ENCODE data around the gene SLC15A4. TPM values are rescaled to one million over a fixed set of nuclear protein-coding genes. Genes with fewer than 3 reads are reported as not detected.
A peak's percentile ranks its signal among the peaks of the same experiment; 100 is the strongest.

SLC15A4 gene
- 29.1 TPM for total RNA-seq (2021; ENCODE audit: unreplicated experiment)
- 23.2 TPM for polyA plus RNA-seq (2012; ENCODE audit: insufficient read length)
- percentile 85 among the genes with signal in this experiment for Bru-seq, nascent RNA
- BruChase-seq, experiment 1, labeled RNA remaining after a 2-hour chase, result percentile 75 among the genes with signal in this experiment
- BruChase-seq, experiment 2, labeled RNA remaining after a 6-hour chase, result percentile 82 among the genes with signal in this experiment
- long read RNA-seq, transcript SLC15A4-204 (7 exons, 2,402 nt), result minor isoform, 20 of 201 reads
- long read RNA-seq, transcript SLC15A4-201 (8 exons, 2,779 nt), result major isoform, 139 of 201 reads
- long read RNA-seq, partial matches to known transcripts, result 17 of 201 reads
- long read RNA-seq, other reads (novel, unspliced or antisense), result 24 of 201 reads

DNA sequence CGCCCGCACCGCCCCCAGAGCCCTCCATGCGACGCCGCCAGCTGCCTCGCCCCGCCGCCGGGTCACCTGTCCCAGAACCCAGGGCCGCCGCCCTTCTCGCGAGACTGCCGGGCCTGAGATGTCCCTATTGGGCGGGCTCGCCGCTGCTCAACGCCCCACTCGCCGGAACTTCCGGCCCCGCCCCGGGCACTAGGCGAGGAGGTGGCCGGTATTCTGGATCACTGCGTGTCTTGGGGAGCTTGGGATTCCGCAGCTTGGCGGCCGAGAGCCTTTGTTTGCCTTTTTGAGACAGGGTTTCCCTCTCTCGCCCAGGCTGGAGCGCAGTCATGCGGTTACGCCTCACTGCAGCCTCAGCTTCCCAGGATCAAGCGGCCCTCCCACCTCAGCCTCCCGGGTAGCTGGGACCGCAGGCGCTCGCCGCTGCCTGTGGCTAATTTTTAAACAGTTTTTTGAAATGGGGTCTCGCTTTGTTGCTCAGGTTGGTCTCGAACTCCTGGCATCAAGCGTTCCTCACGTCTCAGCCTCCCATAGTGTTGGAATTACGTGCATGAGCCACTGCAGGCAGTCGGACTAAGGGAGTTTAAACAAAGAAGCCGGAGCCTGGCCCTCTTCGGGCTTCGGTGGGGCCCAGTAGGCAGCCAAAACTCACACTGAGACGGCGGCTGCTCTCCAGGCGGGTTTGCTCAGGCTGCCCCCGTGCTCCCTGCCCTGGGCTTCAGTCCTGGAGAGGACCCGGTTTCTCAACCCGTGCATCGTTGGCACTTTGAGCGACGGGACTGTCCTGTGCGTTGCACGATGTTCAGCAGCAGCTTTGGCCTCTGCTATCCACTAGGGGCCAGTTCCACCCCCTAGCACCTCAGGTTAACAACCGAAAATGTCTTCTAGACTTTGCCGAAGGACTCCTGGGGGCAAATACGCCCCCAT, at the start of gene SLC15A4:
TSS of gene SLC15A4 (minus strand) at position 43 of the 924 bp plus-strand sequence. CDS start at position 28, 15 bp downstream.
- Histone ChIP-seq H3K27me3 (ENCODE audit: control insufficient read depth, insufficient read depth, low read length) (no peaks in the 10 kb centered on the region), H3K4me1 (ENCODE audit: control insufficient read depth, insufficient read depth, low read length) (peaks cover 13% of the 10 kb centered on the region), H3K36me3 (ENCODE audit: control insufficient read depth, insufficient read depth, low read length) (peaks cover 6% of the 10 kb centered on the region; the same call in 1 of the 2 replicates), H3K4me3 (ENCODE audit: low read depth in 2 of 2, low read length in 2 of 2) (peak within 1 kb of the TSS; percentile 91 to 97), H3K9me3 (ENCODE audit: control insufficient read depth, insufficient read depth, low read depth, low read length) (no peaks in the 10 kb centered on the region; the same call in 1 of the 2 replicates), H3K27ac (ENCODE audit: low read length) (peak within 1 kb of the TSS; percentile 95)
- CTCF ChIA-PET, result no interaction called here
- ATAC-seq (peak; percentile 99), DNase-seq (ENCODE audit: low read depth, low spot score) (no peak)
- in situ Hi-C loops (cut with HindIII; ENCODE audit: low pct_unique_long_range_greater_than_20kb, low sequenced_read_pairs), result no loop called here
- intact Hi-C loops (cut with micrococcal nuclease; ENCODE audit: unreplicated experiment), result no loop called here
- BruUV-seq (replicated peaks), result TSS peak; percentile 91
- POLR2A ChIA-PET, result no interaction called here
- TF ChIP-seq, protein P1, sequence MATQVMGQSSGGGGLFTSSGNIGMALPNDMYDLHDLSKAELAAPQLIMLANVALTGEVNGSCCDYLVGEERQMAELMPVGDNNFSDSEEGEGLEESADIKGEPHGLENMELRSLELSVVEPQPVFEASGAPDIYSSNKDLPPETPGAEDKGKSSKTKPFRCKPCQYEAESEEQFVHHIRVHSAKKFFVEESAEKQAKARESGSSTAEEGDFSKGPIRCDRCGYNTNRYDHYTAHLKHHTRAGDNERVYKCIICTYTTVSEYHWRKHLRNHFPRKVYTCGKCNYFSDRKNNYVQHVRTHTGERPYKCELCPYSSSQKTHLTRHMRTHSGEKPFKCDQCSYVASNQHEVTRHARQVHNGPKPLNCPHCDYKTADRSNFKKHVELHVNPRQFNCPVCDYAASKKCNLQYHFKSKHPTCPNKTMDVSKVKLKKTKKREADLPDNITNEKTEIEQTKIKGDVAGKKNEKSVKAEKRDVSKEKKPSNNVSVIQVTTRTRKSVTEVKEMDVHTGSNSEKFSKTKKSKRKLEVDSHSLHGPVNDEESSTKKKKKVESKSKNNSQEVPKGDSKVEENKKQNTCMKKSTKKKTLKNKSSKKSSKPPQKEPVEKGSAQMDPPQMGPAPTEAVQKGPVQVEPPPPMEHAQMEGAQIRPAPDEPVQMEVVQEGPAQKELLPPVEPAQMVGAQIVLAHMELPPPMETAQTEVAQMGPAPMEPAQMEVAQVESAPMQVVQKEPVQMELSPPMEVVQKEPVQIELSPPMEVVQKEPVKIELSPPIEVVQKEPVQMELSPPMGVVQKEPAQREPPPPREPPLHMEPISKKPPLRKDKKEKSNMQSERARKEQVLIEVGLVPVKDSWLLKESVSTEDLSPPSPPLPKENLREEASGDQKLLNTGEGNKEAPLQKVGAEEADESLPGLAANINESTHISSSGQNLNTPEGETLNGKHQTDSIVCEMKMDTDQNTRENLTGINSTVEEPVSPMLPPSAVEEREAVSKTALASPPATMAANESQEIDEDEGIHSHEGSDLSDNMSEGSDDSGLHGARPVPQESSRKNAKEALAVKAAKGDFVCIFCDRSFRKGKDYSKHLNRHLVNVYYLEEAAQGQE (IDR thresholded peaks at IDR 0.05; ENCODE audit: insufficient read depth in 1 of 2, low read depth in 2 of 2, low read length in 1 of 2), result 0 out of 4 replicates have a peak, but pooled peaks of 1 of the 2 experiments have one; percentile 35
- TF ChIP-seq, protein P2, sequence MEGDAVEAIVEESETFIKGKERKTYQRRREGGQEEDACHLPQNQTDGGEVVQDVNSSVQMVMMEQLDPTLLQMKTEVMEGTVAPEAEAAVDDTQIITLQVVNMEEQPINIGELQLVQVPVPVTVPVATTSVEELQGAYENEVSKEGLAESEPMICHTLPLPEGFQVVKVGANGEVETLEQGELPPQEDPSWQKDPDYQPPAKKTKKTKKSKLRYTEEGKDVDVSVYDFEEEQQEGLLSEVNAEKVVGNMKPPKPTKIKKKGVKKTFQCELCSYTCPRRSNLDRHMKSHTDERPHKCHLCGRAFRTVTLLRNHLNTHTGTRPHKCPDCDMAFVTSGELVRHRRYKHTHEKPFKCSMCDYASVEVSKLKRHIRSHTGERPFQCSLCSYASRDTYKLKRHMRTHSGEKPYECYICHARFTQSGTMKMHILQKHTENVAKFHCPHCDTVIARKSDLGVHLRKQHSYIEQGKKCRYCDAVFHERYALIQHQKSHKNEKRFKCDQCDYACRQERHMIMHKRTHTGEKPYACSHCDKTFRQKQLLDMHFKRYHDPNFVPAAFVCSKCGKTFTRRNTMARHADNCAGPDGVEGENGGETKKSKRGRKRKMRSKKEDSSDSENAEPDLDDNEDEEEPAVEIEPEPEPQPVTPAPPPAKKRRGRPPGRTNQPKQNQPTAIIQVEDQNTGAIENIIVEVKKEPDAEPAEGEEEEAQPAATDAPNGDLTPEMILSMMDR (IDR thresholded peaks at IDR 0.05), result no peak
- TF ChIP-seq TCF7L2 (IDR thresholded peaks at IDR 0.05; ENCODE audit: low read depth, low read length), result no peak
- peak; percentile 99 for TF ChIP-seq POLR2AphosphoS5 (IDR thresholded peaks at IDR 0.05; ENCODE audit: low read depth, low read length)
- TF ChIP-seq SIN3A (IDR thresholded peaks at IDR 0.05; ENCODE audit: borderline replicate concordance, insufficient read depth, low read depth, low read length), result peak; percentile 70; the same call in 1 of the 2 replicates

DNA sequence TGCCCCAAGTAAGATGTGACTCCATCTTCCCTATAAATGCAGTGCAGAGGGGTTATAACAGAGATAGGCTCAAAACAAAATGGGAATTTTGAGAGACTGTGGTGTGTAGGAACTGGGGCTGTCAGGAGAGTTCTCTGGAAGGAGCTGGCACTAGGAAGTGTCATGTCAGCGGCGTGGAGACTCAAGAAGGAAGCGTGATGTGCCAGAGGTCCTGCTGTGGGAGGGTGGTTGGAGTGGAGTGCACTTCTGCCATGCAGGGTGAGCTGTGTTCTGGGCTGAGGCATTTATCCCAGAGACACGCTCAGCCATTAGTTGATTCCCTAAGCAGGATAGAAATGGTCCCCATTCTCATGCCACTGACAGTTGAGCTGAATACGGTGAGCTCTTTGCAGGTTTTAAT, 48.5 kb upstream of the SLC15A4 start:
- POLR2A ChIA-PET, result no interaction called here
- no peaks in the 10 kb centered on the region for H3K36me3 ChIP-seq (ENCODE audit: control insufficient read depth, insufficient read depth, low read length)
- no TSS peak for BruUV-seq (replicated peaks)
- TF ChIP-seq, protein P1 (IDR thresholded peaks at IDR 0.05; ENCODE audit: insufficient read depth in 1 of 2, low read depth in 2 of 2, low read length in 1 of 2), result no peak
- no peaks in the 10 kb centered on the region for H3K9me3 ChIP-seq (ENCODE audit: control insufficient read depth, insufficient read depth, low read depth, low read length)
- no peak for DNase-seq (ENCODE audit: low read depth, low spot score)
- H3K4me3 ChIP-seq (ENCODE audit: low read depth in 2 of 2, low read length in 2 of 2), result no peak overlapping the region
- no peaks in the 10 kb centered on the region for H3K27me3 ChIP-seq (ENCODE audit: control insufficient read depth, insufficient read depth, low read length)
- H3K27ac ChIP-seq (ENCODE audit: low read length), result no peak overlapping the region
- in situ Hi-C loops (cut with HindIII; ENCODE audit: low pct_unique_long_range_greater_than_20kb, low sequenced_read_pairs), result no loop called here
- no peaks in the 10 kb centered on the region for H3K4me1 ChIP-seq (ENCODE audit: control insufficient read depth, insufficient read depth, low read length)
- ATAC-seq, result no peak
- intact Hi-C loops (cut with micrococcal nuclease; ENCODE audit: unreplicated experiment), result no loop called here
- CTCF ChIA-PET, result no interaction called here

All from Panc1 (cell line).